GM12874 (cell line): Measurements from ENCODE around the gene CYP27C1.

Experiments used
- TF ChIP-seq, protein P1 (sequence below): IDR thresholded peaks from 2 replicates; pipeline ENCODE4 v1.5.1; 2011; ENCODE audit warnings: low read depth, mild to moderate bottlenecking, control low read depth, low read length, moderate library complexity; ENCODE audit not compliant: insufficient read depth

CYP27C1 gene

DNA sequence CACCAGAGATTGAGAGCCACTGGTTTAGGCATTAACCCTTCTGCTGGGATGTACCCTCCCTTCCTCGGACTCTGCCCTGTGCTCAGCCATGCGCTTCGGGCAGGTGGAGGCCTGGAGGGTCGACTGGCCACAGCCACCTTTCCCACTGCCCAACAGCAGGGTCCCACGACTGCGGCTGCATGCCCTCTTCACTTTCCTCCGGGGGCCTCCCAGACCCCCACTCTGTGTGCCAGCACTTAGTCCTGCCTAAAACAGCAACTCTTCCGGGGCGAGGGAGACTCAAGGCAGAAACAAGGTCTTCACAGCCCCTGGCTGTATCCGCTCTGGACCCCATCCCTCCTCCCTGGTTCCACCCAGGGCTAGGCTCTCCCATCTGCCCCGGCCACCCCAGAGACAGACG lies 81.8 kb downstream of the CYP27C1 start:
- TF ChIP-seq, protein P1, sequence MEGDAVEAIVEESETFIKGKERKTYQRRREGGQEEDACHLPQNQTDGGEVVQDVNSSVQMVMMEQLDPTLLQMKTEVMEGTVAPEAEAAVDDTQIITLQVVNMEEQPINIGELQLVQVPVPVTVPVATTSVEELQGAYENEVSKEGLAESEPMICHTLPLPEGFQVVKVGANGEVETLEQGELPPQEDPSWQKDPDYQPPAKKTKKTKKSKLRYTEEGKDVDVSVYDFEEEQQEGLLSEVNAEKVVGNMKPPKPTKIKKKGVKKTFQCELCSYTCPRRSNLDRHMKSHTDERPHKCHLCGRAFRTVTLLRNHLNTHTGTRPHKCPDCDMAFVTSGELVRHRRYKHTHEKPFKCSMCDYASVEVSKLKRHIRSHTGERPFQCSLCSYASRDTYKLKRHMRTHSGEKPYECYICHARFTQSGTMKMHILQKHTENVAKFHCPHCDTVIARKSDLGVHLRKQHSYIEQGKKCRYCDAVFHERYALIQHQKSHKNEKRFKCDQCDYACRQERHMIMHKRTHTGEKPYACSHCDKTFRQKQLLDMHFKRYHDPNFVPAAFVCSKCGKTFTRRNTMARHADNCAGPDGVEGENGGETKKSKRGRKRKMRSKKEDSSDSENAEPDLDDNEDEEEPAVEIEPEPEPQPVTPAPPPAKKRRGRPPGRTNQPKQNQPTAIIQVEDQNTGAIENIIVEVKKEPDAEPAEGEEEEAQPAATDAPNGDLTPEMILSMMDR, result no peak

DNA sequence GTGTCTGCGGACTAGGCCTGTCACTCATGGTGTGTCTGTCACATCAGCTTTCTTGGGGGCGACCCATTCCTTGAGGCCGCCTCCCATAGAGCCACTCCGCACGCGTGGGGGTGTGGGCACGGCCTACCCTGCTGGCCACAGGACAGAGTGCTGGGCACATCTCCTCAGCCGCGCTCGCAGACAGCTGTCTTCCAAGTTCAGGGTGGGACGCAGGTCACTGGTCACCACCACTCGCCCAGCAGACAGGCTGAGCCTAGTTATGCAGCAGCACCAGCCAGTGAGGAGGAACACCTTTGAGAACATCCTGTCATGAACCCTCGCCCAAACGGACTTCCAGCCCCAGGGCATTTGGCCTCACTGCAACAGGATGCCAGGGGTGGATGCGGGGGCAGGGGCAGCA lies 82.4 kb downstream of the CYP27C1 start:
- TF ChIP-seq, protein P1, result no peak

GRCh38 chr2:127137225-127137624 lies 82.9 kb downstream of the CYP27C1 start:
- TF ChIP-seq, protein P1, result no peak

DNA sequence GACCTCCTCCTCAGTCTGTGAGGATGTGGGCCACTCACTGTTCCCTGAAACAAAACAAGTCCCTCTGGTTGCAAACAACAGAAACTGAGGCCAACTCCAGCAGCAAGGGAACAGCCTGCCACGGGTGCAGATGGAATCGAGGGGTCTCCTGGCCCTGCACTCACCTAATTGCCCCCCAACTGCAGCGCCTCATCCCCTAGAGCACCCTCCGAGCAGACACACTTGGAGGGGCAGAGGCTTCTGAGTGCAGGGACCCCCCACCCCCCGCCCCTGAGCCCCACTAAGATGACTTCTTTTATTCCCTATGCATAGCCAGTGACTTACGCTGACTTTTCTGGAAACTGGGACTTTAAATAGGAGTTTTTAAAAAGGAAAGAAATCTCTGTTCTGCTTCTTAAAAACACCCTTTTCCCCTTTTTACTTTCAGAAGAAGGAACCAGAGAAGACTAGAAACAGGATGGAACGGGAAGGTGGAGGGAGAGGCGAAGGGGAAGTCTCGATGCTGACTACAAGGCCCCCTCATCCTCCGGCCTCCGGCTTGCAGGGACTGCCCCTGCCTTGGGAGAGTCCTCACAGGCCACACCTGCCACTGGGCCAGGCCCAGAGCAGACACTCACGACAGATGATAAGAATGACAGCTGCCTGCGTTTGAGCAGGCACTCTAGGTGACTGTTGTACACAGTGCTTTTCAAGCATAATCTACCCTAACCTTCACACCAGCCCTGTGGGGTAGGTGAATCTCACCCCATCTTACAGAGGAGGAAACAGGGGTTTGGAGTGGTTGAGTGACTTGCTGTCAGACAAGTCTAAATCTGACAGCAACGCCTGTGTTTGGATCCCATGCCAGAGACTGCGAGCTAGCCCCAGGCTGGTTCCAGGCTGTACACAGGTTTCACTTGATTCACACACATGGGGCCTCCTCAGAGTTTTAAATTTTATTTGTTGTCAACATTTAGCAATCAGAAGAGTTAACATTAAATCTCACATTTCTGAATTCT lies 85.0 kb downstream of the CYP27C1 start:
- TF ChIP-seq, protein P1, result no peak

- TF ChIP-seq, protein P1, result no peak
Observed at GRCh38 chr2:127134235-127134634, 85.9 kb downstream of the CYP27C1 start.
